Erythroblast (primary cell): ENCODE measurements around the gene CBLN4.

ENCODE experiments used
- GATA1 ChIP-seq: IDR thresholded peaks from 2 replicates; pipeline ENCODE4 v1.6.1; 2011; ENCODE audit warnings: low read depth, mild to moderate bottlenecking, control low read depth, low read length, moderate library complexity
- POLR2A ChIP-seq: IDR thresholded peaks from 2 replicates; pipeline ENCODE4 v1.6.1; 2011; ENCODE audit warnings: mild to moderate bottlenecking, low read length

DNA sequence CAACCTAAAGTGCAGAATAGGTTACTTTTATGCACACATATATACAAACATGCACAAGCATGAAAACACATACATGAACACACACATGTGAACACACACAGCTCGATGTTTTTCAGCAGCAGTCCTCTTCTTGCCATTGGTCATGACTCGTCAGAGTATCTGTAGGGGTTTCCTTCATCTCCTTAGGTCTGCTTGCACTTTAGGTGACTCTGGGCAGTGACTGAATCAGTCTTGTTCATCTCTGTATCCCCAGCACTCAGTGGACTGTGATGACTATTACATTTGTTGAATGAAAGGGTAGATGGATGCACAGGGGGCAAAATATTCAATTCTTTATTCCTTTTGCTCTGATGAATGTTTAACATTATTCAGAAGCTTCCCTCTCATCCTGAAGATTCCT, 26.8 kb downstream of the CBLN4 start:
- TF ChIP-seq POLR2A (no peak), GATA1 (no peak)
